ENCODE results near the gene SELENOI.
"Not testable (repeated sequence)": the region's sequence is repeated elsewhere in the genome, so short reads cannot be mapped to it uniquely, and the experiment has no call there.

The SELENOI gene

DNA sequence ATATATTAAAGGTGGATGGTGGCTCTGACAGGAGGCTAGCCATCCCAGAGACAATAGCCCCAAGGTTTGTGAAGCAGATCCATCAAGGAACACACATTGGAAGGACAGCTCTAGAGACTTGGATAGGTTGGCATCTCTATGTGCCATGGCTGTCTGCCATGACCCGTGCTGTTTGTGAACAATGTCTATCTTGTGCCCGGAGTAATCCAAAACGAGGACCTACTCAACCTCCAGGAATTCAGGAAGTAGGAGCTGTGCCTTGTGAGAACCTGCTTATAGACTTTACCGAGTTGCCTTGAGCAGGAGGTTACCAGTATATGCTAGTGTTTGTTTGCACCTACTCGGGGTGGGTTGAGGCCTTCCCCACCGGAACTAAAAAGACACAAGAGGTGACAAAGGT is 43.1 kb upstream of the SELENOI start:
- H3K27ac ChIP-seq: no peak overlapping the region
- TF ChIP-seq, protein P1, sequence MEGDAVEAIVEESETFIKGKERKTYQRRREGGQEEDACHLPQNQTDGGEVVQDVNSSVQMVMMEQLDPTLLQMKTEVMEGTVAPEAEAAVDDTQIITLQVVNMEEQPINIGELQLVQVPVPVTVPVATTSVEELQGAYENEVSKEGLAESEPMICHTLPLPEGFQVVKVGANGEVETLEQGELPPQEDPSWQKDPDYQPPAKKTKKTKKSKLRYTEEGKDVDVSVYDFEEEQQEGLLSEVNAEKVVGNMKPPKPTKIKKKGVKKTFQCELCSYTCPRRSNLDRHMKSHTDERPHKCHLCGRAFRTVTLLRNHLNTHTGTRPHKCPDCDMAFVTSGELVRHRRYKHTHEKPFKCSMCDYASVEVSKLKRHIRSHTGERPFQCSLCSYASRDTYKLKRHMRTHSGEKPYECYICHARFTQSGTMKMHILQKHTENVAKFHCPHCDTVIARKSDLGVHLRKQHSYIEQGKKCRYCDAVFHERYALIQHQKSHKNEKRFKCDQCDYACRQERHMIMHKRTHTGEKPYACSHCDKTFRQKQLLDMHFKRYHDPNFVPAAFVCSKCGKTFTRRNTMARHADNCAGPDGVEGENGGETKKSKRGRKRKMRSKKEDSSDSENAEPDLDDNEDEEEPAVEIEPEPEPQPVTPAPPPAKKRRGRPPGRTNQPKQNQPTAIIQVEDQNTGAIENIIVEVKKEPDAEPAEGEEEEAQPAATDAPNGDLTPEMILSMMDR (conservative IDR thresholded peaks at IDR 0.05): no peak

DNA sequence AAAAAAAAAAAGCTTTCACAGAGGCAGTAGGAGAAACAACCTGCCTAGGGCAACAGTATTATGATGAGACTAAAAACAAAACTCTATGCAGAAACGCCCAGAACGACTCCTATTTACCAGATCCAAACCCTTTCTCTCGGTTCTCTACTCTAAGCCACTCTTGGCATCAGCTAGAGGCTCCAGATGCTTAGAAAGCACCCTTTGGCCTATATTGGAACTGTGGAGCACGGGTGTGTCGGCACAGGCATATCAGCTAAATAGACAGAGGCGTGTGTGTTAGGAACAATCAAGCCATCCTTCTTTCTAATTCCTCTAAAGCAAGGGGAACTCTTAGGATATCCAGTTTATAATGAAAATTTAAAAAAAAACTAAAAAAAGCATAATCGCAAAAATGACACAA is 40.8 kb upstream of the SELENOI start:
- H3K27ac ChIP-seq: not testable (repeated sequence)

DNA sequence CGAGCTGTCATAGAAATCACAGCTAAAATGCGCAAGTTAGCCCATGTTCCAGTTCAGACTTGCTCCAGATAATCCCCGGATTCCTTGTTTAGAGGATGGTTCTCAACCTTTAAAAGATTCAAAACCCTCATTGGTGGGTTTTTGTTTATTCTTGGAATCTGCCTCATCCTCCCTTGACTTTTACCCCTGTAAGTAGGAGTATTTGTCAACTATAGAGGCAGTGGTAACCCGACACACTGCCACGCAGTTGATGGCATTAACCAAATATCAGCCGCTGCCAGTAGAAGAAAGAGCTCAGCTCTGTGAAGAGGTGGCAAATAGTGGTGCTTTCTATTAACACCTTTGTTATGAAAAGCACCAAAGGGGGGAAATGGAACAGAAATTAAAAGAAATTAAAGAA is 40.4 kb upstream of the SELENOI start:
- no peak overlapping the region for H3K27ac ChIP-seq
- TF ChIP-seq, protein P1 (conservative IDR thresholded peaks at IDR 0.05): no peak

DNA sequence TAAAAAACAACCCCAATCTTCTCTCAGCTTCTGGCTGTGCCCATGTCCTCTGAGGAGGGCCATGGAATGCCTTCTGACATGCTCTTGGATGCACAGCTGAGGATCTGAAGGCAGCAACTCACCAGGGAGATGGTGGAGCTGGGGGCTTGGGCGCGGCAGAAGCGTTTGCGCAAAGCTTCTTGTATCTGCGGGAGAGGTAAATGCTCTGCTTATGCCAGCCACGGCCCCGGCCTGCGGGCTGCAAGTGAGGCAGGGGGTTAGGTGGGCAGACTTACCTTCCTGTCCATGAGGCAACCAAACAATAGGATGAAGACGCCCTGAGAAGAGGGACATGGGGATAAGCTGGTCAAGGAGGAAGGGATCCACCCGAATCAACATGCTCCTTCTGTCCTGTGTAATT is 36.0 kb upstream of the SELENOI start:
- no peak overlapping the region for H3K27ac ChIP-seq
- TF ChIP-seq, protein P1 (conservative IDR thresholded peaks at IDR 0.05): no peak

DNA sequence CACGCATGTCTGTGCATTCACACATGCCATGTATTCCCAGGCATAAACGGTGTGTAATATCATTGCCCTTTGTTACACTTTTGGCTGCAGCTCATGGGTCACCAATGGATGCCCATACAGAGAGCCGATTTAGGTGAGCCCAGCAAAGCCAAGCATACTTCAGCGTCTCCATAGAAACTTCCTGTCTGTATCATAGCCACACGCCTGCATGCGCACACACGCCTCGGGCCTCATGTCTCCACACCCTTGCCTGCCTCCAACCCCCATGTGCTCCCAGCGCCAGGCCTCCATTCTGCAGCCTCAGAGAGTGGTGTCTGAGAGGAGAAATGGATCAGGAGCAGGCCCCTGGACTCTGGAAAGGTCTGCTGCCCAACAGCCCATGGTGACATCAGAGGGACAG is 33.5 kb upstream of the SELENOI start:
- TF ChIP-seq, protein P1 (conservative IDR thresholded peaks at IDR 0.05): no peak
- H3K27ac ChIP-seq: no peak overlapping the region

DNA sequence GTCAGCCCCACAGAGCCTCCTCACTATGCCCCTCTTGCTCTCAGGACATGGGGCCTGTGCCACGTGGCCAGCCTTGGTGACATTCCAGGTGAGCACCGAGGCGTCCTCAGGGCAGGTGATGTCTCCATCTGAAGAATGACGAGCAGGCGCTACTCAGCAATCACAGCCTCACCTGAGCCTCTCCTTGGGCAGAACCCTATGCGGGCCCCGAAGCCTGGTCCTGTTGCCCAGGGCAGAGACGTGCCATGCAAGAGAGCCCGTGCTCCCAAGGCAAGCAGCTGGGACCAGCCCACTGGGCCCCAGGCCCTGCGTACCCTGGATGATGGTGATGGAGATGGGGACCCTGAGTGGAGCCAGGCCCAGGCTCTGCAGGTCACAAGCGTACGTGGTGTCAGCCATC is 32.5 kb upstream of the SELENOI start:
- TF ChIP-seq, protein P1 (conservative IDR thresholded peaks at IDR 0.05): no peak
- no peak overlapping the region for H3K27ac ChIP-seq

DNA sequence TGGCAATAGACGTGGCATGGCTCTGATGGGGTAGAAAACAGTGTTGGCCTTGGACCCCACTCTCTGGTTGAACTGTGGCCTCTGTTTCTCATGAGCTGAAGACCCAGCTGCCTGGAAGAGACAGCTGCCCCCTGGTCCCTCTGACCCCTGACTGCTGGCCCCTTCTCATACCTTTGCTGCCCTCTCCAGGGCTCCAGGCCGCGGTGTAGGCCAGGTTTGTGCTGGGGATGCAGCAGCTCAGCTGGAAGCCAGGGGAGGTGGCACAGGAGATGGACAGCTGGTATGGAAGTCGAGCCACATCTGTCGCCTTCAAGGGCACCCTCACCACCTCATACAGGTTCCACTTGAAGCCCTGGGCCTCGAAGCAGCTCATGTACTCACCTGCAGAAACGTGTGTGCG is 31.7 kb upstream of the SELENOI start:
- TF ChIP-seq, protein P1 (conservative IDR thresholded peaks at IDR 0.05): no peak
- H3K27ac ChIP-seq: no peak overlapping the region

DNA sequence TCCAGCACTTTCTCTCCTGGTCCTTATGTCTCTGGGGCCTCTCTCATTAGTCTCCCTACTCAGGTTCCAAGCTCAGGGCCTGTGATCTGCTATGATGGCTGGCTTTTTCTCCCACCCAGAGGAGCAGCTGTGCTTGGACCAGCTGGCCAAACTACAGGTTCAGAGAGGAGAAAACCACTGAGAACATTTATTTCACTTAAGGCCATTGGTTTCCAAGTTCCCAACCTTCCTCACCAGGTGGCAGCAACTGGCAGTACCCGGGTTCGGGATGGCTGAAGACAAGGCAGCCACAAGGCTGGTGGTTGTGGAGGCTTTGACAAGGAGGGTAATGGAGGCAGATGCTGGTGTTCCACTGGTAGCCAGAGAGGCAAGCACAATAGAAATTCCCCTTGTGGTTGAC is 29.9 kb upstream of the SELENOI start:
- TF ChIP-seq, protein P1 (conservative IDR thresholded peaks at IDR 0.05): peak; percentile 27; the same call in 1 of the 2 replicates
- H3K27ac ChIP-seq: no peak overlapping the region

All from VCaP (cell line).